GM19438 (cell line): ENCODE data around the gene NSD1.
"Not testable (repeated sequence)": the region's sequence is repeated elsewhere in the genome, so short reads cannot be mapped to it uniquely, and the experiment has no call there.

ENCODE experiments used
- ATAC-seq: cut with Tn5 transposase; IDR thresholded peaks from one replicate; pipeline ENCODE4 v1.9.1; 2021; ENCODE audit warnings: low read depth; ENCODE audit not compliant: unreplicated experiment

The NSD1 gene

GRCh38 chr5:177225798-177226197, 92.2 kb downstream of the NSD1 start:
- no peak for ATAC-seq

- no peak for ATAC-seq
Observed at GRCh38 chr5:177226860-177227259, 93.3 kb downstream of the NSD1 start.

- ATAC-seq = no peak
Observed at GRCh38 chr5:177228751-177229150, 95.2 kb downstream of the NSD1 start.

- no peak for ATAC-seq
Observed at GRCh38 chr5:177230660-177231059, 97.1 kb downstream of the NSD1 start.

- no peak for ATAC-seq
Observed at GRCh38 chr5:177231479-177232250, 98.1 kb downstream of the NSD1 start.

- ATAC-seq = no peak
Observed at GRCh38 chr5:177232358-177232757, 98.8 kb downstream of the NSD1 start.

- no peak for ATAC-seq
Observed at GRCh38 chr5:177232761-177233160, 99.2 kb downstream of the NSD1 start.

GRCh38 chr5:177233206-177233605, 99.6 kb downstream of the NSD1 start:
- no peak for ATAC-seq

GRCh38 chr5:177233802-177234201, 100.2 kb downstream of the NSD1 start:
- no peak for ATAC-seq

GRCh38 chr5:177234841-177235240, 101.3 kb downstream of the NSD1 start:
- no peak for ATAC-seq

- ATAC-seq = no peak
Observed at GRCh38 chr5:177241768-177242167, 108.2 kb downstream of the NSD1 start.

- no peak for ATAC-seq
Observed at GRCh38 chr5:177242304-177242703, 108.7 kb downstream of the NSD1 start.

GRCh38 chr5:177249761-177250537, 116.4 kb downstream of the NSD1 start:
- ATAC-seq = no peak

GRCh38 chr5:177253252-177253651, 119.7 kb downstream of the NSD1 start:
- ATAC-seq = no peak

- no peak for ATAC-seq
Observed at GRCh38 chr5:177256296-177256695, 122.7 kb downstream of the NSD1 start.

GRCh38 chr5:177258711-177259110, 125.1 kb downstream of the NSD1 start:
- not testable (repeated sequence) for ATAC-seq

GRCh38 chr5:177260961-177261360, 127.4 kb downstream of the NSD1 start:
- no peak for ATAC-seq

GRCh38 chr5:177261510-177261909, 127.9 kb downstream of the NSD1 start:
- ATAC-seq = no peak

GRCh38 chr5:177264178-177264577, 130.6 kb downstream of the NSD1 start:
- ATAC-seq = no peak

GRCh38 chr5:177265395-177265794, 131.8 kb downstream of the NSD1 start:
- no peak for ATAC-seq

- ATAC-seq = no peak
Observed at GRCh38 chr5:177269232-177269895, 135.8 kb downstream of the NSD1 start.
